Mesendoderm (in vitro differentiated cells): ENCODE data around the gene SH3BP4.
A peak's percentile ranks its signal among the peaks of the same experiment; 100 is the strongest.

Experiments
- DNase-seq: peaks from one replicate; pipeline ENCODE4 v3.0.0; 2013
- H2AK5ac ChIP-seq: 2 replicates; pipeline ENCODE4 v1.6.1; 2013; ENCODE audit warnings: low read length, inconsistent platforms
- H2BK120ac ChIP-seq: 2 replicates; pipeline ENCODE4 v1.6.1; 2013; ENCODE audit warnings: low read depth, mild to moderate bottlenecking, low read length, moderate library complexity, mixed read lengths
- H2BK15ac ChIP-seq: replicated peaks from 2 replicates; pipeline ENCODE4 v1.6.1; 2013; ENCODE audit warnings: low read depth, mild to moderate bottlenecking, moderate library complexity
- H2BK5ac ChIP-seq: 2 replicates; pipeline ENCODE4 v1.6.1; 2013; ENCODE audit warnings: low read length, inconsistent platforms
- H3K18ac ChIP-seq: 2 replicates; pipeline ENCODE4 v1.6.1; 2013; ENCODE audit warnings: mild to moderate bottlenecking, low read length, mixed read lengths
- H3K23ac ChIP-seq: one replicate; pipeline ENCODE4 v1.6.1; 2013; ENCODE audit warnings: low read length
- H3K27ac ChIP-seq: 2 replicates; pipeline ENCODE4 v1.5.1; 2013; ENCODE audit warnings: low read depth, mild to moderate bottlenecking, inconsistent platforms, low read length, moderate library complexity
- H3K27me3 ChIP-seq: 2 replicates; pipeline ENCODE4 v1.6.1; 2013; ENCODE audit warnings: low read length, control low read depth, mild to moderate bottlenecking, inconsistent platforms; ENCODE audit not compliant: insufficient read depth, poor library complexity
- H3K36me3 ChIP-seq: 2 replicates; pipeline ENCODE4 v1.6.1; 2013; ENCODE audit warnings: low read length, inconsistent platforms; ENCODE audit not compliant: control insufficient read depth, insufficient read depth
- H3K4ac ChIP-seq: one replicate; pipeline ENCODE4 v1.6.1; 2013; ENCODE audit warnings: low read depth, mild to moderate bottlenecking, low read length, moderate library complexity
- H3K4me1 ChIP-seq: 2 replicates; pipeline ENCODE4 v1.6.1; 2013; ENCODE audit warnings: low read depth, low read length, inconsistent platforms; ENCODE audit not compliant: control insufficient read depth
- H3K4me2 ChIP-seq: 2 replicates; pipeline ENCODE4 v1.6.1; 2013; ENCODE audit warnings: low read length
- H3K4me3 ChIP-seq: 2 replicates; pipeline ENCODE4 v1.5.1; 2013; ENCODE audit warnings: mild to moderate bottlenecking, low read length
- H3K56ac ChIP-seq: one replicate; pipeline ENCODE4 v1.6.1; 2013; ENCODE audit warnings: low read length
- H3K79me1 ChIP-seq: 2 replicates; pipeline ENCODE4 v1.6.1; 2013; ENCODE audit warnings: low read length, inconsistent platforms
- H3K79me2 ChIP-seq: 2 replicates; pipeline ENCODE4 v1.6.1; 2013; ENCODE audit warnings: mild to moderate bottlenecking, low read length; ENCODE audit not compliant: control insufficient read depth, insufficient read depth
- H3K9ac ChIP-seq: 2 replicates; pipeline ENCODE4 v1.6.1; 2013; ENCODE audit warnings: low read length, inconsistent platforms
- H4K5ac ChIP-seq: one replicate; pipeline ENCODE4 v1.6.1; 2013; ENCODE audit warnings: low read length
- H4K8ac ChIP-seq: one replicate; pipeline ENCODE4 v1.6.1; 2013; ENCODE audit warnings: low read depth, mild to moderate bottlenecking, control low read depth, low read length, moderate library complexity
- WGBS: extraction: QIAGEN DNeasy Blood & Tissue Kit; methylation state at CpG from one replicate; pipeline ENCODE4 v1.1.7; 2013; ENCODE audit warnings: low lambda C conversion rate, missing lambda C conversion rate; ENCODE audit not compliant: insufficient coverage; ENCODE audit errors: extremely low coverage; 5-methylcytosine and 5-hydroxymethylcytosine counted together

Gene SH3BP4

DNA sequence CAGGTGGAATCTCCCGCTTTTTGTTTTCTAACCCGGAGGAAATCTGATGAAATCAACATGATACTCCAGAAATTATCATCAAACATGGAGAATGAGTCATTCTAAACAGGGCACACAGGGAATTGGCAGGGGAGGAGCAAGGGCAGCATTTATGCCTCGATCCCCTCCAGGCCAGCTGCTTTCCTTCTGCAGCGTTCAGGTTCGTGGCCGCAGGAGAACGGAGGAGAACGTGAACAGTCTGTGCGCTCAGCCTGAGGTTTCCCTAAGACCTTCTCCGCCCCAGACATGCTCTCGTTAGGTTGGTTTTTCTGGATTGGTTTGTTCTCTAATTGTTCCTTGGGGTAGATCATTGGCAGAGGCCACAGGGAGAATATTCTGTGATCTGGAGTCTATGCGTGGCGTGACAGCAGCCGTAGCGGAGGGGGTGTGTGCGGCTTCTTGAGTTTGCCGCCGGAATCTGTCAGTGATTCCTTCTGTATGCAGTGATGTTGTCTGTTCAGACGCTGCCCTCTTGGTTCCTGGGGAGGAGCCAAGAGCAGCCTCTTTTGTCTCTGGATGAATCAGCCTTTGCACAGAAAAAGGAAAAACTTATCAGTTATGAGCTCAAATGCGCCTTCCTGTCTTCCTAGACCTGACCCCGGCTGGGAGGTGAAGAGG lies 75.9 kb downstream of the SH3BP4 start:
- H3K4me2 ChIP-seq, result no peak overlapping the region
- H3K4me1 ChIP-seq, result peaks cover 3% of the 10 kb centered on the region
- H3K18ac ChIP-seq, result no peak overlapping the region
- H3K9ac ChIP-seq, result no peak overlapping the region
- H2BK120ac ChIP-seq, result no peak overlapping the region
- H3K4me3 ChIP-seq, result no peak overlapping the region
- H3K36me3 ChIP-seq, result no peaks in the 10 kb centered on the region
- H3K23ac ChIP-seq, result no peak overlapping the region
- no peak for DNase-seq
- no peak overlapping the region for H2AK5ac ChIP-seq
- peaks cover 59% of the 10 kb centered on the region for H3K79me1 ChIP-seq
- H4K5ac ChIP-seq, result no peak overlapping the region
- H4K8ac ChIP-seq, result no peak overlapping the region
- no peak overlapping the region for H3K56ac ChIP-seq
- no CpG with 5 or more reads among the region's 21 CpGs for WGBS
- H3K27me3 ChIP-seq, result no peaks in the 10 kb centered on the region
- H3K27ac ChIP-seq, result no peak overlapping the region
- H2BK5ac ChIP-seq, result no peak overlapping the region
- H3K4ac ChIP-seq, result no peak overlapping the region
- peaks cover 50% of the 10 kb centered on the region for H3K79me2 ChIP-seq
- no peak overlapping the region for H2BK15ac ChIP-seq

DNA sequence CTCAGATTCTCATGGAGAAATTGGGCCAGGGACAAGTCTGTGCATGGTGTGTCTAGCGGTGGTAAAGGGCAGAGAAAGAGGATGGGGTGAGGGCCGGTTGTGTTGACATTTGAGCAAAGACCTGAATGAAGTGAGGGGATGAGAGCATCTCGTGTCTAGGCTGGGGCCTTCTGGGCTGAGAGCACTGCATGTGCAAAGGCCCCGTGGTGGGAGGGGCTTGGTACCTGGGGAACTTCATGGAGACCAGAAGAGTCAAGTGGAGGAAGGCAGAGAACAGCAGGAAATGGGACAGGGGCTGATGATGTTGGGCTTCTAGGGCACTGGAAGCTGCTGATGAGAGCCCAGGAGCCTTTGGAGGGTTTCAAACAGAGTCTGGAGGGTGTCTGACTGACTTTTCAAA lies 76.8 kb downstream of the SH3BP4 start:
- peaks cover 55% of the 10 kb centered on the region for H3K79me1 ChIP-seq
- H2BK15ac ChIP-seq, result no peak overlapping the region
- H3K4me2 ChIP-seq, result no peak overlapping the region
- H4K5ac ChIP-seq, result no peak overlapping the region
- no peak overlapping the region for H3K27ac ChIP-seq
- H2BK5ac ChIP-seq, result no peak overlapping the region
- peak overlapping the region; percentile 25 for H3K56ac ChIP-seq
- H3K4ac ChIP-seq, result no peak overlapping the region
- H3K27me3 ChIP-seq, result no peaks in the 10 kb centered on the region
- H3K36me3 ChIP-seq, result no peaks in the 10 kb centered on the region
- H3K23ac ChIP-seq, result no peak overlapping the region
- WGBS, result no CpG with 5 or more reads among the region's 4 CpGs
- H4K8ac ChIP-seq, result no peak overlapping the region
- no peak overlapping the region for H3K18ac ChIP-seq
- peaks cover 50% of the 10 kb centered on the region for H3K79me2 ChIP-seq
- no peak for DNase-seq
- H3K4me1 ChIP-seq, result peaks cover 3% of the 10 kb centered on the region
- no peak overlapping the region for H2AK5ac ChIP-seq
- H2BK120ac ChIP-seq, result no peak overlapping the region
- no peak overlapping the region for H3K9ac ChIP-seq
- H3K4me3 ChIP-seq, result no peak overlapping the region

DNA sequence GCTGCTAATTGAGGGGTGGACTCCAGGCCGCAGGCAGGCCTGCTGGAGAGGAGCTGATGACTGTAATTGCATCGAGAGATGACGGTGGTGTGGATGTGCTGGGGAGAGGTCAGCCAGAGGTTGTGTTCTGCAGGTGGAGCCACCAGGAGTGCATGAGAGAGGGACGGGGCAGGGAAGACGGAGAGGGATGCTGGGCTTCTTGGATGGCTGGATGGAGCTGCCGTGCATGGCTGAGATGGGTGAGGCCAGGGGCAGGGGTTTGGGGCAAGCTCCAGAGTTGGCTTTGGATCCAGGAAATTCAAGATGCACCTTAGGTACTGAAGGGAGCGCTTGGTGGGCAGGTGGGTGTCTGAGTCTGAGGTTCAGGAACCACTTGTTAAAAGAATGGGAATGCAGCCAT lies 77.2 kb downstream of the SH3BP4 start:
- H3K4me1 ChIP-seq, result peaks cover 3% of the 10 kb centered on the region
- H3K36me3 ChIP-seq, result no peaks in the 10 kb centered on the region
- no peak overlapping the region for H3K4me3 ChIP-seq
- no peak overlapping the region for H4K5ac ChIP-seq
- H3K79me2 ChIP-seq, result peaks cover 50% of the 10 kb centered on the region
- H3K56ac ChIP-seq, result no peak overlapping the region
- H2BK5ac ChIP-seq, result no peak overlapping the region
- no peak overlapping the region for H4K8ac ChIP-seq
- no peak overlapping the region for H2BK15ac ChIP-seq
- H2BK120ac ChIP-seq, result no peak overlapping the region
- no peak overlapping the region for H3K9ac ChIP-seq
- H3K23ac ChIP-seq, result no peak overlapping the region
- peaks cover 54% of the 10 kb centered on the region for H3K79me1 ChIP-seq
- no peak overlapping the region for H2AK5ac ChIP-seq
- H3K18ac ChIP-seq, result no peak overlapping the region
- no peak overlapping the region for H3K4me2 ChIP-seq
- H3K27me3 ChIP-seq, result no peaks in the 10 kb centered on the region
- no peak overlapping the region for H3K4ac ChIP-seq
- DNase-seq, result no peak
- no CpG with 5 or more reads among the region's 7 CpGs for WGBS
- no peak overlapping the region for H3K27ac ChIP-seq

DNA sequence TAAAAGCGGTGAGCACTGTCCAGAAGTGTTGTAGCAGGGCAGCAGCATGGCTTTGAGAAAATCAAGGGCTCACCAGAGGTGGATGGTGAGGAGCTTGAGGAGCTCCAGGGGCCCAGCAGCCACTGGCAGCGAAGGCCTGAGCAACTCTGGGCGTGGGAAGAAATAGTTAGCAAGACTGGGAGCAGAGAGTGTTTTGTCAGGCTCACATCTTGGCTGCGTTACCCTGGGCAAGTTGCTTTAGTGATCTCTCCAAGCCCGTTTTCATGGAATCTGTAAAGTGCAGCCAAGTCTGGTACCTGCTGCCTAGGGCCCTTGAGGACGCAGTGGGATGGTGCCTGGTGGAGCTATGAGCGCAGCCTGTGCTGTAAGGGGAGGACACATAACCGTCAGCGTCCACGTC lies 78.3 kb downstream of the SH3BP4 start:
- Histone ChIP-seq H3K27ac (no peak overlapping the region), H3K79me2 (peaks cover 48% of the 10 kb centered on the region), H3K4me1 (peaks cover 3% of the 10 kb centered on the region), H3K56ac (no peak overlapping the region), H3K9ac (no peak overlapping the region), H2BK15ac (no peak overlapping the region), H4K5ac (no peak overlapping the region), H3K4me3 (no peak overlapping the region), H3K4me2 (no peak overlapping the region), H2AK5ac (no peak overlapping the region), H3K23ac (no peak overlapping the region), H3K18ac (no peak overlapping the region), H4K8ac (no peak overlapping the region), H2BK5ac (no peak overlapping the region), H3K27me3 (no peaks in the 10 kb centered on the region), H3K79me1 (peaks cover 49% of the 10 kb centered on the region), H2BK120ac (no peak overlapping the region), H3K36me3 (no peaks in the 10 kb centered on the region), H3K4ac (no peak overlapping the region)
- no CpG with 5 or more reads among the region's 10 CpGs for WGBS
- DNase-seq, result no peak

DNA sequence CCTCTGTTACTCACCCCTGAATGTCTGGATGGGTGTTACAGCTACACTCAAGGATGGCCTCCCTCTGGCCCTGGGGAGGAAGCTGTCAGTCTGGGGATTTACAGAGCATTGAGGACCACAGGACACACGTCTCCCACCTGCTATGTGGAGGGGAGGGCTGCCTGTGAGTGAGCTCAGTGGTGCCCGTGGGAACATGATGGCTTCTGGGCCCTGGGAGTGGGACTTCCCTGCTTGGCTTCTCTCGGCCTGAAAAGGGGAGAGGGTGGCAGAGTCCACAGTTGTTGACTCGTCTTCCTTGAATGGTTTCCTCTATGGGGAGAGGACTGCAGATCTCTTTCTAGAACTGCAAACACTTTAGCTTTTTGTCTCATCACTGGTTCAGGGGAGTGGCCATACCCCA lies 79.1 kb downstream of the SH3BP4 start:
- Histone ChIP-seq H2BK15ac (no peak overlapping the region), H3K56ac (no peak overlapping the region), H3K18ac (no peak overlapping the region), H4K5ac (no peak overlapping the region), H3K4ac (no peak overlapping the region), H2AK5ac (no peak overlapping the region), H2BK120ac (no peak overlapping the region), H3K79me2 (peaks cover 40% of the 10 kb centered on the region), H3K79me1 (peaks cover 41% of the 10 kb centered on the region), H3K9ac (no peak overlapping the region), H3K4me3 (no peak overlapping the region), H3K27me3 (no peaks in the 10 kb centered on the region), H3K23ac (no peak overlapping the region), H2BK5ac (no peak overlapping the region), H4K8ac (no peak overlapping the region), H3K36me3 (no peaks in the 10 kb centered on the region), H3K4me2 (no peak overlapping the region), H3K27ac (no peak overlapping the region), H3K4me1 (no peaks in the 10 kb centered on the region)
- WGBS, result no CpG with 5 or more reads among the region's 4 CpGs
- no peak for DNase-seq
